HG03457 (cell line): ENCODE data around the gene KIAA0753.

Experiments
- ATAC-seq: cut with Tn5 transposase; IDR thresholded peaks from one replicate; pipeline ENCODE4 v1.9.1; 2021; ENCODE audit warnings: moderate number of reproducible peaks; ENCODE audit not compliant: unreplicated experiment

KIAA0753 gene

DNA sequence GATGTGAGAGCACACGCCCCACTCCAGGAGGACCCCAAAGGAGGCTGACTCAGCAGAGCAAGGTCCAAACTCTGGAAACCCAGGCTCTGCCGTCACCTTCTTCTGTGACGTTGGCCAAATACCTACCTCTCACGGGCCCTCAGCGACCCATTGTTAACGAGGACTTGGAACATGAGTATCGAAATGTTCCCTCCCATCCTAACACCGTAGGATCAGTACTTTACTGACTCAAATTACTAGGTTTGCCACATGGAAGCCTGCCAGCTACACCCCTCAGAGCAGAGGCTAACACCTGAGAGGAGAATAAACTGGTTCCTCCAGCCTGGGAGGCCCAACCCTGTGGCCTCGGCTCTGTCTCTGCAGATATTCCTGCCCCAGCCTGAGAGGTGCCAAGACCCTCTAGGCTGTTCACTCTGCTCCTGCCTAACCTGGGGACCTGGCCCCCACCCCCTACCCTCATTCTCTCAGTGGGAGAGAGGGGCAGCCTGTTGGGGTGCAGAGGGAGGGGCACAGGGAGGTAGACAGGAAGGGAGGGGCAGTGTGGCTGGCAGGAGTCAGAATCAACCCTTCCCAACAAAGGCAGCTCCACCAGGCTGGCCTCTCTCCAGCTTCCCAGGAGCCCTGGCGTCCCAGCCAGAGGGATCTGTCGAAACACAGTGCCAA is 88.5 kb downstream of the KIAA0753 start:
- ATAC-seq, result no peak

DNA sequence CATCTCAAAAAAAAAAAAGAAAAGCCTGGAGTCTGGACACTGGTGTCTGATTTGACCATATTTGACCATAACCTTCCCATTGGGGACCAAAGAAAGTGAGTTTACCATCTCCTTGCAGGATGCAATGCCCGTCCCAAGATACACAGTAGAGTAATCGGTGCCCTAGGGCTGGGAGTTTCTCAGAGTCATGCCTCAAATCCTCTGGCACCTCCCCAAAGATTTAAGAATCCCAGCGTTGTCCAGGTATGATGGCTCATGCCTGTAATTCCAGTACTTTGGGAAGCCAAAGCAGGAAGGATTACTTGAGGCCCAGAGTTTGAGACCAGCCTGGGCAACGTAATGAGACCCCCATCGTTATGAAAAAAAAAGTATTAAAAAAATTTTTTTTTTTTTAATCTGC is 89.2 kb downstream of the KIAA0753 start:
- ATAC-seq, result no peak

DNA sequence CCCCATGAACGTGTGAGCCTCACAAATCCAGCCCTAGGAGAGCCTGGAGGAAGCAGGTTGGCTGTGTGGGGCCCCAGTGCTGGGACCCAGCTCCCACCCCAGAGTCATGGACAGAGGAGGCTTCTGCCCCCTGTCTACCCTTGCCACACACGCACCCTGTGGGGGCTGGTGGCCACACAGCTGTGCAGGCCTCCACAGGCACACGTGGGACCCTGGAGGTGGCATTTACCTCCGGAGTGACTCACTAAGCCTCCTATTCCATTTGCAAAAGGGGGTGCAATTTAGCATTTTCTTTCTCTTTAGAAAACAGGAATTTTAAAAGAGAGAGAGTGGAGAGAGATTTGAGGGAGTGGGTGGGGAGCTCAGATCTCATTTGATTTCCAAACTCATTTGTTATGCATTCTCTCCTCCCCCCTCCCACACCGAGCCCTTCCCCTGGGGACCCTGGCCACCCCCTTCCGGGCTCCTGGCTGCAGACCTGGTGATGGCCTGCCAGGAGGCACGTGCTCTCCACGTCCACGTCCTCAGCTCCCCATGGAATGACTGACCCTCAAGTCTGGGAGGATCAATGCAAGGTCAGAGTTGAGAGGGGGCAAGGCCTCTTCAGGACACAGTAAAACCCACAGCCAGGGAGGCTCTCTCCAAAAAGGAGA is 91.0 kb downstream of the KIAA0753 start:
- ATAC-seq, result no peak

DNA sequence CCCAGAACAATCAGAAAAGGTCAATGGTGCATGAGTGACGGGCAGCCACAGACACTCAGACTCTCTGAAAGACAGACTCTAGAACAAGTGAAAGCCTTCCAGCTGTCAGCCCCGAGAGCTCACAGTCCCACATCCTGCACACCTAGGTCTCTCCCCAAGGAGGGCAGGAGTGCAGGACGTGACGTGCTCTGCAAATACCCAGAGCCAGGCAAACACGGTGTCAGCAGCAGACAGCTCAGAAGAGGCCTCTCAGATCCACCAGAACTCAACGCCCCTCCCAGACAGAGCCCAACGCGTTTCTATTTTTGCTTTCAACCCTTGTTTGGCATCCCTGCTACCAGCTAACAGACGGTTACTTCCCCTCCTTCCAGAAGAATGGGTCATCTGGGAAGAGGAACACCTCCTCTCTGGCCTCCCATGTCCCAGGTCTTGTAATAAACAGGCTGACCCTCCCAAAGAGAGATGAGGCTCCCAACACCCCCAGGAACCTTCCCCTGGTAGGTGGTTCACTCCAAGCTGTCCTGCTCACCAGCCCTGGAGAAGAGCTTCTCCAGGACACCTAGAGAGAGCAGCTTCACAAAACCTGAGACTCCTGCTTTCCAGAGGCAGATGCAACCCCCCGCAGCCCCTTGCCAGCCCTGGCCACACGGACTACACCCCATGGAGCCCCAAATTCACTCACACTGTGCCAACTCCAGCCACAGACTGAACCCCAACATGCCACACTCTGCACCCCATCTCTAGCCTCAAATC is 91.8 kb downstream of the KIAA0753 start:
- no peak for ATAC-seq

DNA sequence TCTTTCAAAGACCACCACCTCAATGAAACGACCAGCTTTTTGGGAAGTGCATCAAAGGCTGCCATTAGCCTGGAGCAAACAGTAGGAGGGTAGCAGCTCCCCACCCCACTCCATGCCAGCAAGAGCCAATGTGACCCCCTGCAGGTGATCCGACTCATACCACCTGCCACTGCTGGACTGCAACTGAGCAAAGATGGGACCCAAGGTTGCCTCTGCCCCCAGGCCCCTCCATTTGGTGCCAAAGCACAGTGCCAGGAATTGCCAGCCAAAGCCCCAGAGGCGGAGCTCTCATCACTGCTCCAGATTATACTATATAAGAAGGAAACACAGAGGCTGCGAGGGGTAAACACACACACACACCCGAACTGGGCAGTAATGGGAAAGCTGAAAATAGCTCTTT is 92.5 kb downstream of the KIAA0753 start:
- ATAC-seq, result no peak

DNA sequence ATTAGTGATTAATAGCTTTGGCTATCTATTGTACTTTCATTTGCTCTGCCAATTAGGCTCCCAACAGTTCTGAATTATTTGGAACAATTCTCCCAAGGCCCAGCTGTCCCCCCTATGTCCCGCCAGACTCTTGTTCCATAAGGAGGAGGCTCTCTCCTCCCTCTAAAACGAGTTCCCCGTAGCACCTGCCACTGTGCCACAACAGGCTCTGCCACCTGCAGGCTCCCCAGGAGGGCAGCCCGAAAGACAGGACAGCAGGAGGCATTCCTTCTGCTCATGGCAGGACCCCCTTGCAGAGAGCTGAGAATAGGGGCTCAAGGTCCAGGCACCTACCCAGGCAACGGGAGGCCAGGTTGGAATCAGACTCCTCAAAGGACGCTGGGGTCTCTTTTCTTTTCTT is 93.2 kb downstream of the KIAA0753 start:
- ATAC-seq, result no peak

DNA sequence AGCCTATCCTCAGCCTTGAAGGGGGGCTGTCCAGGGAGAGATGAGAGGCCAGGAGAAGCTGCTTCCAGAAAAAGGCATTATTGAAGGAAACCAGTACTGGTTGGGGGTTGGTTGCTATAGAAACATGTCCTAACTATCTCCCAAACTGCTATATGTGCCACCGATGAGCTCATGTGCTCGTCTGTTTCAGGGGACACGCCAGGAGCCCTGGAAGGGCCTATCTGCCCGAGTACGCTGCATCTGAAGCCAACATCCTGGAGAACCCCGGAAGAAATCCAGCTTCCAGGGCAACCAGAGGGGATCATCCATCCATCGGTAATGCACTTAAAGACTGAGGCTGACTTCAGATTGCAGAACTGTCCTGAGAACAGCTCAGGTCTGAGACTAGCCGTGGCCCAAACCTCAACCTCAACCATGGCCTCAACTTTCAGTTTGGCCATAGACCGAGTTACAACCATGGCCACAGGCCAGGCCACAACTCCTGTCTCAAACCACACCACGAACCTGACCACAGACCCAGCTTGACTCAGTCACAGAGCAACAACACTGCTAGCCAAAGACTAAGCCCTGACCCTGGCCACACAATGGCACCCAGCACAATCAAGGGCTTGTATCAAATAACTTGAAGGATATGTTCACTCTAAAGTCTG is 94.3 kb downstream of the KIAA0753 start:
- no peak for ATAC-seq

DNA sequence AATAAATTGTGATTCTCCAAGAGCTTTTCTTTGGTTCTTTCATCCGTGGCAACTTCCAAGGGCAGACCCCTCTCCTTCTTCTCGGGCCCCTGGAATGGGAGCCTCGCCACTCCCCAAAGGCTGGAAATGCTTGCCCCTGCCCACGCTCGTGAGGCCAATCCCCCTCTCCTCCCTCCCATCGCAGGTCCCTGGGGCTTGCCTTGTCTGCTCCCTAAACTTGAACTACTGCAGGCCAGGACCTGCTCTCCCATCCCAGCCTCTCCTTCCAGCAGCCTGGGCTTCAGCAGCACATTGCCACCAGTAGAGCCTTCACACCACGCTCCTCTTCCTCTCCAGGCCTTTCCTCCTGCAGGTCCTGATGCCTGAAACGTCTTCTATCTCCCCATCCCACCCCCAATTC is 95.2 kb downstream of the KIAA0753 start:
- ATAC-seq, result no peak

DNA sequence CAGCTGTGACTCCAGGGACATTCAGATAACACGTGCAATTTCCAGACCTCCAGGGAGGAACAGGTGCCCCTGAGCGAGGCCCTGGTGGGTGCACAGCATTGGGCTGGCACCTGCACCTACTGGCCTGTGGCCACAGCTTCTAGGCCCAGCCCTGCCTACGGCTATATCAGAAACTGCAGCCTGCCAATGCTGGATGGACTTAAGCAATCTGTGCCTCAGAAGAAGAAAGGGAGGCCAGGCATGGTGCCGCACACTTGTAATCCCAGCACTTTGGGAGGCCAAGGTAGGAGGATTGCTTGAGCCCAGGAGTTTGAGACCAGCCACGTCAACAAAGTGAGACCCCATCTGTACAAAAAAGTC is 96.5 kb downstream of the KIAA0753 start:
- ATAC-seq, result no peak

DNA sequence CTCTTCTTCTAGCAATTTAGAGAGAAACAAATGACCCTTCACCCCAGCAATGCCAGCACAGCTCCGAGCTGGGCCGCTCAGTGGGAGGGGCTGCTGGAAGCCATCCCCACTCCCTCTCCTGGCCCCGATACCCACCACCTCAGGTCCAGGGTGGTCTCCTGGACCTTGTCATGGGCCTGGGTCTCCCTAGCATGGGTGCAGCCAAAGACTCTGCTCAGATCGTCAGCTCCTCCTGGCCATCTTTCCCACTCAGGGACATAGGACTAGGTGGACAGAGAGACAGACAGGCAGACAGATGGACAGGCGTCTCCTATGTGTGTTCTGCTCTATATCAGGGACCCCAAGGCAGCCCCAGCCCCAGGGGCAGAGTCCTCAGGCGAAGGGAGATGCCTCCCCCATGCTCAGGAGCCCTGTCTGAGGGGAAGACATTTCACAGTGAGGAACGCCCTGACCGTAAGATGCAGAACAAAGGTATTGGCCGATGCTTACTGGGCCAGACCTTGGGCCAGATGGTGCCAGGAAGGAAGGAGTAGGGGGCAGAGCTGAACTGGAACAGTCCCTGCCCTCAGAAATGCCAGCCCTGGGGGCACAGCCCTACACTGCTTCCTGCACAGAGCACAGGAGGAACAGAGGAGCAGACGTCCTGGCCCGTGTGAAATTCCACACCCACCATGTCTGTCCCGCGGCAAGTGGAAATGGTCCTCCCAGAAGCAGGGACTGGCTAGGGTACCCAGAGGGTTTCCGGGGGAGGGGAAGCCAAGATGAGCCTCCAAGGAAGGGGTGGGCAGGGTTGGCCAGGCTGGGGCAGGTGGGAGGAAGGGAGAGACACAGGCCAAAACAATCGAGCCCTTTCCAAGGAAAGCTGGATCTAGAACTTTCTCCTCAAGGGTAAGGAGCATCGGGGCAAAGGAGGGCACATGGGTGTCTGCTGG is 97.2 kb downstream of the KIAA0753 start:
- no peak for ATAC-seq

DNA sequence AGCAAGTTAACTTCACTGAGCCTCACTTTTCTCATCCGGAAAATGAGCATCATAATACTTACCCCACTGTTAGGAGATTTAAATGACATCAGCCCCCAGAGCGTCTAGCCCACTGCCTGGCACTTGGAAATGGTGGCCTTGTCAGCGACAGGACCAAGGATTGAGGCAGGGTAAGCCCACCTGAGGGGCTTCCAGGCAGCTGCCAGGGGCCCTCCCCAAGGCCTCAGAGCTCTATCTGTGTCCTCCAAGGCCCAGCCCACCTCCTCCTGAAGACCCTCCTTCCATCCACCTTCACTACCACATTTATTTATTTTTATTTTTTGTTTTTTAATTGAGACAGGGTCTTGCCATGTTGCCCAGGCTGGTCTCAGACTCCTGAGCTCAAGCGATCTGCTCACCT is 97.9 kb downstream of the KIAA0753 start:
- no peak for ATAC-seq

DNA sequence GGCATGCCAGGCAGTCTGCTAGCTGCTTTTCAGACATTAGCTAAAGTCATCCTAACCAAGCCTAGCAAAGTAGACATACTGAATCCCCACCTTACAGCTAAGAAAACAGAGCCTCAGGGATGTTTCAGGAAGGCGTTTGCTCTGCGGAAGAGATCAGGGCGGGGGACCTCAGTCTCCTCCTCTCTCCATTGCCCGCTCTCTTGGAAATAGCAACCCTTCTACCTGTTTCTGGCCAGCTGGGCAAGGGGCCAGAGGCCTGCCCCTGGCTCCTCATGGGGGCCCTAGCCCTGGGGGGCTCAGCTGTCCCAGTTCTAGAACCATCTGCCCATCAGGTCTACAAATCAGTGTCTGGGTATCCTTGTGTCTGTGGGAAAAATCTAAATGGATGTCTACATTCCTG is 98.6 kb downstream of the KIAA0753 start:
- no peak for ATAC-seq

DNA sequence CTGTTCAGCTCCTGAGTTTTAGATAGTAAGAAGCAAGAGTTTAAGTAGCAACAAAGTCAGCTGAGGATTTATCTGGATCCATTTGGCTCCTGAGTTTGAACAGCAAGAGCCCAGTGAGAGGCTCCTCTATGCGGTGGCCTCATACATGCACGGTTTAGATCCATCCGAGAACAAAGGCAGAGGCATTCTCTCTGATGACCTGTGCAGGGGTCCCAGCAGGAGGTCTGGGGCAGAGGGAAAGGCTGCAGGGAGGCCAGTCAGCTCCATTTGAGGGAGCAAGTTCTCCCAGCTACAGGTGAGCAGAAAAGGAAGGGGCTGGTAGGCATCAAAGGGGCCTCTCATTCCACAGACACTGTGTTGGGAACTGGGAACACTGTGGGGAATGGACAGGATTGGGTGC is 100.6 kb downstream of the KIAA0753 start:
- ATAC-seq, result no peak

DNA sequence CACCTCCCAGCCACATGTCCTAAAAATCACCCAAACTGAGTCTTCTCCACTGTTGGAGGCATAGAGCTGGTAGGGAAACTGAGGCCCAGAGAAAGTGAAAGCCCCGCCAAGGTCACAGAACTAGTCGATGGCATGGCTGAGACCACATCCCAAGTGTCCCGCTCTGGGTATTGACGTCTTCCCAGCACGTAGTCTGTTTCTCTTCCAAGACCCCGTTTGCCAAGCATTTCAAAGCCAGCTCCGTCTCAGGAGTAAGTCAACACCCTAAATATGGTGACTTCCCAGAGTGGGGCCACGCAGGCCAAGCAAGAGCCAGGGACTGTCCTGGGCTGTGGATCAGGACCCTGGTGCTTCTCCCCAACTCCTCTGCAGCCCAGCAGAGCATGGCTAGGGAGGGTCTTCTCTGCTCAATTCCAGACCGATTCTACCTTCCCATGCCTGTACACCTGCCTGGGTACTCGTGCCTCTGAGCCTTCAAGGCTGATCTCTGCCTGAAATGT is 103.9 kb downstream of the KIAA0753 start:
- ATAC-seq, result no peak

DNA sequence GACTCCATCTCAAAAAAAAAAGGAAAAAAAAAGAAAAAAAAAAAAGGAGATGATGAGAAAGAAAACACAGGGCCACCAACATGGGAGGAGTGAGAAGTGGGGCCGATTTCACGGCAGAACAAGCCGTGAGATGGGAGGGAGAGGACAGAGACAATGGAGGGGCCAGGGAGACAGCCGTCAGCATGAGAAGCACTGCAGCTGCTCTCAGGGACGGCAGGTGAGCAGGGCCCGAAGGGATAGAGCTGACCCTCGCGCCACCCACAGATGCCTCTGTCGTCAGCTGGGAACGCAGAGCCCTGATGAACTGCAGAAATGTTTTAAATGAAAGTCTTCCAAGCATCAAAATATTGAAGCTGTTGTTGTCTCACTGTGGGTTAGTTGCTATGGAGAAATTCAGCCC is 104.5 kb downstream of the KIAA0753 start:
- ATAC-seq, result no peak

DNA sequence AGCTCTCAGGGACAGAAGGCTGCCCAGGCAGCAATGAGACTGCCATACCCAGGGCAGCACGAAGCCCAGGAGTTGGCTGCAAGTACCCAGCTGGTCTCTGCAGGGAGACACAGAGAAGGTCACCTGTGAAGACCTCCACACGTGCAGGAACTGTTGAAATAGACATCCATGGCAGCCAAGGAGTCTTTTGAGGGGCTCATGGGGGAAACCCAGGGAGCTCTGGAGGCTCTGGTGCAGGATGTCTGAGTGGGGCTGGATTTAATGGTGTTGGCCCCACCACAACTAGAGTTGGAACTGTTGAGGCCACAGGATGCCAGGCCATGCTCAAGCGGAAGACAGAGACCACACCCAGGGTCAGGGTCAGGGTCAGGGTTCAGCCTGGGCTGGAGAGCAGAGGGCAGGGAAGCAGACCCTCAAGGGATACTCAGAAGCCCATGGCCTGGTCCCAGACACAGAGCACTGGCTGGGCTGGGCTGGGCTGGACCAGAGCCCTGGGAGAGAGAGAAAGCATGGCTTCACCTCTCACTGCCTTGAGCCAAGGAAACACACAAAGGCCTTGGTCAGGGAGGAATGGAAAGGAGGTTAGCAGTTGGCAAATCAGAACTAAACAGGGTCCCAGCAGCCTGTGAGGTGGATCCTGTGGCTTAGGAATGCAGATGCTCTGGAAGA is 105.5 kb downstream of the KIAA0753 start:
- ATAC-seq, result no peak

DNA sequence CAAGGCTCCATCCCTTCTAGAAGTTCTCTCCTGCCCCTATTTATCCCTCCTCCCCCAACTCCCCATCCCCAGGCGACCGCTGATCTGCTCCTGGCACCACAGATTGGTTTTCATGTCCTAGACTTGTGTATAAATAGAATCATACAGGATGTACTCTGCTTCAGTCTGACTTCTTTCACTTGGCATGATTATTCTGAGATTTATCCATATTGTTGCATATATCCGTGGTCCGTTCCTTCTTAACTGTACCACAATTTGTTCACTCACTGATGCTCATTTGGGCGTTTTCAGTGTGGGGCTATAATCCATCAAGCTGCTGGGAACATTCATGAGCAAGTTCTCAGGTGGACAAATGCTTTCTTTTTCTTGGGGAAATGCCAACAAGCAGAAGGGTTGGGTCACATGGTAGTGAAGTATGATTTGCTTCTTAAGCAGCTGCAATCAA is 108.0 kb downstream of the KIAA0753 start:
- ATAC-seq, result no peak

DNA sequence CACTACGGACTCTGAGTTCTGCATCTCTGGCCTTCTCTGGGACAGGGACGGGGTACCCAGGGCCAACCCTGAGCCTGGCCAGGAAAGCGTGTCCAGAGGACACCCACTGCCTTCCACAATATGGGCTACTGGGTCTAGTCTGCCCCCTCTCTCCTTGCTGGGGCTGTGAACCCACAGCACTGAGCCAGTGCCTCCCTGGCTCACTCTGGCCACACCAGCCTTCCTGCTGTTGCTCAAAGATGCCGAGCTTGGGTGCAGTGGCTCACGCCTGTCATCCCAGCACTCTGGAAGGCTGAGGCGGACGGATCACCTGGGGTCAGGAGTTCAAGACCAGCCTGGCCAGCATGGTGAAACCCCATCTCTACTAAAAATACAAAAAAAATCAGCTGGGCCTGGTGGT is 108.9 kb downstream of the KIAA0753 start:
- no peak for ATAC-seq

DNA sequence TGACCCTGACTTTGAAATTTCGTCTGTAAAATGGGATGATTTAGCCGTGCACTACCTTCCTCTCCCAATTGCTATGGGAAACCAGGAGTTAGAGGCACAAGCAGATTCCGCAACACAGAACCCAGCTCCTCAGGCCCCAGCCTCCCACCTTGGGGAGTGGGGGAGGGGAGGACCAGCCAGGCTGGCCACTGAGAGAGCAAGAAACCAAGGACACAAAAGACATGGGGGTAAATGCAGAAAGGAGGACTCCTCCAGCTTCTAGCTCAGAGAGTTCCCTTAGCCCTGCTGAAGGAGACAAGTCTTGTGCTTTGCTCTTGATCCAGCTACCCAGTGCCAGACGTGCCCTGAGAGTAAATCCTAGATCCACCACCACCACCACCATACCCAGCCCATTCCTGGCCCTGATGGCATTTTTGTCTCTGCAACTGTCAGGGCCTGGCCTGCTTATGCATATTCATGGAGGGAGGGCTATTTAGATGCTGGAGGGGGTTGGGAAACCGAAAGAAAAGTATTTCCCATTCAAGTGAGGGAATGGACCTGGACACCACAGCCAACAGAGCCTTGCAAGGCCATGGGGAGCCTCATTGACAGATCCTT is 110.1 kb downstream of the KIAA0753 start:
- no peak for ATAC-seq

DNA sequence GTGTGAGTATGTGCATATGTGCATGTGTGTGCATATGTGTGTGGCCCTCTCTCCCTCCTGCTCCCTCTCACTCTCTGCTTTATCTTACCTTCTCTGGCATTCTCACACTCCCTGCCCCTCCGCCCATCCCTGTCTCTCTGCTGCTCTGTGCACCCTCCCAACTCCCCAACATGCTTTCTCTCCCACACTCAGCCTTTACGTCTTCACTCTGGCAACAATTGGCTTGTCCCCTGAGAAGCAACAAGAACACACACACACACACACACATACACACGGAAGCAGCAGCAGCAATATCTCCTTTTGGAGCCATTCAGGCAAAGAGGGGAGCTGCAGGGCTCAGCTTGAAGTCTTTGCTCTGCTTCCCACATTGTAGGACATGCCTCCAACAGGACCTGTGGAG is 112.0 kb downstream of the KIAA0753 start:
- no peak for ATAC-seq
